CD4-positive, alpha-beta memory T cell (primary cell): ENCODE data around the gene MLPH. TPM values are rescaled to one million over a fixed set of nuclear protein-coding genes. Genes with fewer than 3 reads are reported as not detected.

ENCODE experiments used
- CTCF ChIA-PET: fragments of 350-600 bp; sonication (Branson Sonifier 250); formaldehyde crosslinking; loops from one replicate; lab custom pipeline; 2021; ENCODE audit warnings: inconsistent platforms; ENCODE audit not compliant: partially characterized antibody; lab: Charles Lee
- POLR2A ChIA-PET: fragments of 350-600 bp; sonication (Branson Sonifier 250); formaldehyde crosslinking; loops from one replicate; lab custom pipeline; 2021; ENCODE audit not compliant: partially characterized antibody; lab: Charles Lee
- DNase-seq, 5 donors: peaks; one replicate each; pipeline versions ENCODE4 v3.0.0 to v3.0.0-alpha.2; 2020 to 2022; ENCODE audit warnings: mixed read lengths in 1 of 5
- H3K27ac ChIP-seq: one replicate; pipeline ENCODE4 v1.7.0; 2013; ENCODE audit warnings: low read depth, low read length
- H3K27me3 ChIP-seq: 2 replicates; pipeline ENCODE4 v1.7.0; 2013; ENCODE audit warnings: mild to moderate bottlenecking, low read length, moderate library complexity; ENCODE audit not compliant: insufficient read depth
- H3K36me3 ChIP-seq: 2 replicates; pipeline ENCODE4 v1.7.0; 2013; ENCODE audit warnings: mild to moderate bottlenecking, low read length, moderate library complexity; ENCODE audit not compliant: insufficient read depth
- H3K4me1 ChIP-seq: 2 replicates; pipeline ENCODE4 v1.7.0; 2013; ENCODE audit warnings: mild to moderate bottlenecking, low read length, moderate library complexity; ENCODE audit not compliant: insufficient read depth
- H3K4me3 ChIP-seq, 2 donors: one replicate each; pipeline ENCODE4 v1.7.0; 2013; ENCODE audit warnings: low read length in 2 of 2, mild to moderate bottlenecking in 1 of 2
- H3K9me3 ChIP-seq, 2 donors: one replicate each; pipeline ENCODE4 v1.7.0; 2013; ENCODE audit warnings: low read length in 2 of 2, control low read depth in 1 of 2; ENCODE audit not compliant: control insufficient read depth in 1 of 2
- H3K27ac Mint-ChIP-seq, 7 donors: one replicate each; pipeline ENCODE4 v1.8.0; 2020 to 2021; ENCODE audit warnings: mixed read lengths in 7 of 7, mild to moderate bottlenecking in 6 of 7, inconsistent platforms in 3 of 7, moderate library complexity in 3 of 7
- H3K27me3 Mint-ChIP-seq, 2 donors: one replicate each; pipeline ENCODE4 v1.8.0; 2020 to 2021; ENCODE audit warnings: mixed read lengths in 2 of 2
- H3K36me3 Mint-ChIP-seq, 2 donors: one replicate each; pipeline ENCODE4 v1.8.0; 2020 to 2021; ENCODE audit warnings: mixed read lengths in 2 of 2, inconsistent platforms in 1 of 2, mild to moderate bottlenecking in 1 of 2
- H3K4me1 Mint-ChIP-seq, 4 donors: one replicate each; pipeline ENCODE4 v1.8.0; 2020 to 2021; ENCODE audit warnings: mixed read lengths in 4 of 4, mild to moderate bottlenecking in 1 of 4
- H3K4me3 Mint-ChIP-seq, 8 donors: one replicate each; pipeline ENCODE4 v1.8.0; 2020 to 2021; ENCODE audit warnings: mixed read lengths in 8 of 8, mild to moderate bottlenecking in 7 of 8, moderate library complexity in 6 of 8, inconsistent platforms in 3 of 8
- H3K9me3 Mint-ChIP-seq, 8 donors: one replicate each; pipeline ENCODE4 v1.8.0; 2020 to 2021; ENCODE audit warnings: mixed read lengths in 8 of 8, mild to moderate bottlenecking in 5 of 8, inconsistent platforms in 3 of 8, moderate library complexity in 1 of 8
- intact Hi-C: fragments of 100-400 bp; cut with micrococcal nuclease; formaldehyde crosslinking; loops from one replicate; pipeline ENCODE4 v1.15.1; 2023
- polyA plus RNA-seq, 2 donors: library from polyadenylated mRNA; unstranded; fragments of 300-500 nt; fragmentation: Illumina TruSeq; gene quantifications; one replicate each; pipeline ENCODE4 v1.2.3, GENCODE V29; 2021
- total RNA-seq, 2 experiments: library from RNA; stranded (reverse); gene quantifications; one replicate each; pipeline ENCODE4 v1.2.3, GENCODE V29; 2021

MLPH gene
- total and polyA plus RNA-seq, 4 experiments from 2014 or later: not detected

DNA sequence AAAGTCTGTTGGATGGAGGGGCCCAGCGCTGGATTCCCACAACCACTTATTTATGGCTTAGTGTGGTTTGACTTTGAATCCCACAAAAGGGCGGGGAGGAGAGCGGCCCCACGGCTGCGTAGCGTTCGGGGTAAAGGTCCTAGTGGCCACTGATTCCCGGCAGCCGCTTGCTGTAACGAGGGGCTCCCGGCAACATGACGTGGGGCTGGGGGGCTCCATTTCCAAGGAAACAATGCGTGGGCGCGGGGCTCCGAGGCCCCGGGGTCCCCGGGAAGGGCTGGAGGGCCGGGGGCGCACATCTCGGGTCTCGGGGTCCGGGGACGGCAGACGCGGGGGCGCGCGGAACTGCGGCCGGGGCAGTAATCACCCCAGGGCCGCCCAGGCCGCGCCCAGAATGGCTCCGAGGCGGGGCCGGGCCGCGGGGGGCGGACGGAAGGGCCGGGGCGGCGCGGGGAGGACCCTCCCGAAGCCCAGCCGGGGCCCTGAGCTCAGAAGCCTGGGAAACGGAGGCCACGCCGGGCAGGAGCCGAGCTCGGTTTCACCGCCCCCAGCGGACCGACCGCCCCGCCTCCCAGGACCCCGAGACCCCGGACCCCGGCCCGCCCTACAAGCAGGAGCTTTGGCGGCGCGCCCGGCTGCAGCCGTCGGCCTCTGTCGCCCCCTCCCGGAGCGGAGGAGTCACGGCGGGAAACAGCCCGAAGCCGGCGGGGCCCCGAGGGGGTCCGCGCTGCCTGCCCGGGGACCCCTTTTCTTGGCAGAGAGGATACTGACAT is 11.9 kb upstream of the MLPH start:
- H3K27me3 ChIP-seq: peaks cover 8% of the 10 kb centered on the region
- H3K36me3 Mint-ChIP-seq: no peaks in the 10 kb centered on the region
- peaks cover 0 to 13% (median 4%) of the 10 kb centered on the region in 4 donors for H3K4me1 Mint-ChIP-seq
- POLR2A ChIA-PET: interaction anchor here (1.0 to 4.6 kb wide), 7 partner anchors 33 to 390 kb away, joined by 3 to 71 read pairs (median 7); partner anchors contain the start of gene COPS8
- H3K9me3 ChIP-seq: no peaks in the 10 kb centered on the region
- H3K36me3 ChIP-seq: no peaks in the 10 kb centered on the region
- peak; percentile 63 to 75 (median 69) for DNase-seq
- peak overlapping the region in 6 of 7 donors; percentile 40 to 85 (median 76) for H3K27ac Mint-ChIP-seq
- CTCF ChIA-PET: interaction anchor here (0.7 to 7.7 kb wide), 30 partner anchors 9 to 389 kb away, joined by 3 to 381 read pairs (median 4); partner anchors contain the start of genes COL6A3 and COPS8
- H3K27ac ChIP-seq: peak overlapping the region; percentile 37
- H3K4me3 ChIP-seq: peak overlapping the region in 1 of 2 donors; percentile 64
- no peaks in the 10 kb centered on the region for H3K9me3 Mint-ChIP-seq
- H3K4me3 Mint-ChIP-seq: peak overlapping the region; percentile 84 to 88 (median 87)
- H3K4me1 ChIP-seq: peaks cover 12% of the 10 kb centered on the region
- intact Hi-C loops: loop anchor here (1.0 kb wide), 2 partner anchors 54 to 390 kb away; partner anchors contain the start of gene COPS8
- H3K27me3 Mint-ChIP-seq: peaks cover 3 to 23% of the 10 kb centered on the region in 2 donors

DNA sequence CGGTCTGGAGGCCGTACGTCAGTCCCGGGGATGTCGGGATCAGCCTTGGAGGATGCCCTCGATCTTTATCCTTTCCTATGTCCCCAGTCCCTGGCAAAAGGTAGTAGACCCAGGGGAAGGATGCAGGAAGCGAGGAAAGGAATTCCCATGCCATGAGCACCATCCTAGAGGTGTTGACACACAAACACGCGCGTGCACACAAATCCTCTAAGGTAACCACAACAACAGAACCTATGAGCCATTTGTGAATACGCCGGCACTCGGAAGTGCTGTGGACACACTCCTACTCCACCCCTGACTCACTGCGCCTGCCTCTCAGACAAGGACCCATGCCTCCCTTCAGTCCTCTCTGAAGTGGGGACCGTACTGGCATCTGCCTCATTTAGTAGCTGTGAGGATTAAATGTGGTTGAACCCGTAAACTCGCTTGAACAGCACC is 11.3 kb upstream of the MLPH start:
- H3K4me3 ChIP-seq: peak overlapping the region in 1 of 2 donors; percentile 64
- intact Hi-C loops: loop anchor here (1.0 kb wide), 2 partner anchors 54 to 390 kb away; partner anchors contain the start of gene COPS8
- H3K36me3 ChIP-seq: no peaks in the 10 kb centered on the region
- POLR2A ChIA-PET: interaction anchor here (1.0 to 4.6 kb wide), 7 partner anchors 34 to 390 kb away, joined by 3 to 71 read pairs (median 7); partner anchors contain the start of gene COPS8
- peaks cover 12% of the 10 kb centered on the region for H3K4me1 ChIP-seq
- Mint-ChIP-seq H3K27ac (peak overlapping the region in 4 of 7 donors; percentile 37 to 71 (median 53)), H3K36me3 (no peaks in the 10 kb centered on the region), H3K4me3 (peak overlapping the region; percentile 76 to 86 (median 80)), H3K27me3 (peaks cover 3 to 29% of the 10 kb centered on the region in 2 donors), H3K4me1 (peaks cover 0 to 13% (median 4%) of the 10 kb centered on the region in 4 donors), H3K9me3 (no peaks in the 10 kb centered on the region)
- H3K27ac ChIP-seq: peak overlapping the region; percentile 37
- CTCF ChIA-PET: interaction anchor here (0.7 to 7.7 kb wide), 34 partner anchors 8 to 390 kb away, joined by 3 to 381 read pairs (median 4); partner anchors contain the start of genes COL6A3 and COPS8
- H3K27me3 ChIP-seq: peaks cover 8% of the 10 kb centered on the region
- no peaks in the 10 kb centered on the region for H3K9me3 ChIP-seq
- DNase-seq: peak in 1 of 5 donors; percentile 11

DNA sequence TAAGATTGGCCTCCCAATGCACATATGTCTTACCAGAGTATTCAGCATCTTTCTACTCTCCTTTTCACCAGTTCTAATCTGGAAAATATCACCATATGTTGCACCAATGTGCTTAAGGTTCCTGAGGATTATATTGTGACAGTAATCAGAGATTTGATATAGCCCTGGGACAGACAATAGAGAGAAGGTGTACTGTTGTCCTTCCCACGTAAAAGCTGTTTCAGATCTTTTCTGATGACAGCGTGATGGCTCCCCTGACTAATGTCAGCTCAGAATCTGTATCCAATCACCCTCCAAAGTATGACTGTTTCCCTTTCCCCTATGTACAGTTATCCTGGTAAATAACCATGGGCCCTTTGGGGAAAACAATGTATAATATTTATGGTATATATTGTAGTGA is 9.0 kb upstream of the MLPH start:
- no peak overlapping the region for H3K4me3 Mint-ChIP-seq
- H3K36me3 Mint-ChIP-seq: no peaks in the 10 kb centered on the region
- DNase-seq: no peak
- Histone ChIP-seq H3K27ac (no peak overlapping the region), H3K4me1 (peaks cover 12% of the 10 kb centered on the region), H3K9me3 (no peaks in the 10 kb centered on the region), H3K27me3 (peaks cover 8% of the 10 kb centered on the region), H3K4me3 (no peak overlapping the region), H3K36me3 (no peaks in the 10 kb centered on the region)
- no peaks in the 10 kb centered on the region for H3K9me3 Mint-ChIP-seq
- peaks cover 0 to 13% (median 4%) of the 10 kb centered on the region in 4 donors for H3K4me1 Mint-ChIP-seq
- intact Hi-C loops: no loop called here
- ChIA-PET POLR2A (no interaction called here), CTCF (interaction anchor here (2.8 to 7.7 kb wide), 2 partner anchors 62 to 324 kb away, joined by 9 to 381 read pairs; partner anchors contain the start of gene COL6A3)
- H3K27ac Mint-ChIP-seq: no peak overlapping the region
- peaks cover 9 to 41% of the 10 kb centered on the region in 2 donors for H3K27me3 Mint-ChIP-seq

DNA sequence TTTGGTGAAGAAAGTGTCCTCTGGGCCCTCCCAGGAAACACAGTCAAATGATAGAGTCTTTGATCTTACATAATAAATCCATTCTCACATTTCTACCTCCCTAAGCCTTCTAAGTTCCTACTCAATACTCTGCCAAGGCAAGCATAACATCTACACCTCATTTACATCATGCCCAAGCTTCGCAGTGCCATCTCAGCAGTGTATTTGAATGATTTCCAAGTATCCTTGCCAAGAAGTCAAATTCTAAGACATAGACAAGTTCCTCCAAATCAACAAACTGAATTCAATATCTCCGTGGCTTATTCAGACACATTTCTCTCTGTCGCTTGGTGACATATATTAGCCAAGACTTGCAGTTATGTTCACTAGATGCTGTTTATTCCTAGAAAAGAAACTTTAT is 8.1 kb upstream of the MLPH start:
- CTCF ChIA-PET: interaction anchor here (7.7 kb wide), 1 partner anchor 63 kb away, joined by 381 read pairs; the partner anchor contains the start of gene COL6A3

DNA sequence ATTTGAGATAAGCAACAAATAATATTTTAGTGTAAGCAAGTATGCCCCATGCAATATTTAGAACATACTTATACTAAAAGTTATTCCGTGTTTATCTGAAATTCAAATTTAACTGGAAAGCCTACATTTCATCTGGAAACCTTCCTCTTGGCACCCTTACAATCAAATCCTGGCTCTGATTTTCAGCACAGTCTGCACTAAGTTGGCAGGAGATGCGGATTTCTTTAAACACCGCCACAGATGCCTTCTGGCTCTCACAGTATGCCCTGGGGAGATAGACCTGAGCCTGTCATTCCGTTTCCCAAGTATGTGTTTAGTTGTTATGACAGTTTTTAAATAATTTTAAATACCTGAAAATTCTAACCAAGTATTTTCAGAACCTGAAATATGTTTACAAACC is 7.3 kb upstream of the MLPH start:
- no peaks in the 10 kb centered on the region for H3K36me3 ChIP-seq
- H3K4me3 ChIP-seq: no peak overlapping the region
- CTCF ChIA-PET: interaction anchor here (7.7 kb wide), 1 partner anchor 64 kb away, joined by 381 read pairs; the partner anchor contains the start of gene COL6A3
- peaks cover 8% of the 10 kb centered on the region for H3K27me3 ChIP-seq
- Mint-ChIP-seq H3K27ac (no peak overlapping the region), H3K4me1 (peaks cover 0 to 9% (median 3%) of the 10 kb centered on the region in 4 donors), H3K4me3 (no peak overlapping the region), H3K9me3 (no peaks in the 10 kb centered on the region), H3K27me3 (peaks cover 16 to 51% of the 10 kb centered on the region in 2 donors), H3K36me3 (no peaks in the 10 kb centered on the region)
- no peak overlapping the region for H3K27ac ChIP-seq
- POLR2A ChIA-PET: no interaction called here
- H3K4me1 ChIP-seq: peaks cover 8% of the 10 kb centered on the region
- H3K9me3 ChIP-seq: no peaks in the 10 kb centered on the region
- intact Hi-C loops: no loop called here
- DNase-seq: no peak

More for the DNA sequence above, 8.1 kb upstream of the MLPH start:
- intact Hi-C loops: no loop called here
- Mint-ChIP-seq H3K36me3 (no peaks in the 10 kb centered on the region), H3K27ac (no peak overlapping the region), H3K4me3 (no peak overlapping the region), H3K9me3 (no peaks in the 10 kb centered on the region), H3K4me1 (peaks cover 0 to 13% (median 4%) of the 10 kb centered on the region in 4 donors), H3K27me3 (peaks cover 9 to 46% of the 10 kb centered on the region in 2 donors)
- Histone ChIP-seq H3K4me3 (no peak overlapping the region), H3K4me1 (peaks cover 12% of the 10 kb centered on the region), H3K9me3 (no peaks in the 10 kb centered on the region), H3K36me3 (no peaks in the 10 kb centered on the region), H3K27ac (no peak overlapping the region), H3K27me3 (peaks cover 8% of the 10 kb centered on the region)
- POLR2A ChIA-PET: no interaction called here
- DNase-seq: no peak

DNA sequence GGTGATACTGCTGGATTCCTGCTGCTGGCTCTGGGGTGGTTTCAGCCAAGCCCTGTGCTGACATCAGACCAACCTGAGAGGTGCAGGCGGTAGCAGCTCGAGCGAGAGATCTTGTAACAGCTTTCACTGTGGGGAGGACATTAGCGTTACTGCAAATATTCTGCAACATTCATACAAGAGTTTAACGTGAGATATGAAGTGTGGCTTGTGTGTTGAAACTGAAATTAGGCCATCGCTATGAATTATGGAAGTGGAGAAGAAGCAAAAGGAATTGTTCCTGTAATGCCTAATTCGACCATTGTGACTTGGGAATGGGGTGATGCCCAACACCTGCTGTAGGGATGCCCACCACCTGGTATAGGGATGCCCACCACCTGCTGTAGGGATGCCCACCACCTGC is 6.5 kb upstream of the MLPH start:
- Mint-ChIP-seq H3K27me3 (peaks cover 20 to 56% of the 10 kb centered on the region in 2 donors), H3K27ac (no peak overlapping the region), H3K4me1 (peaks cover 0 to 7% (median 3%) of the 10 kb centered on the region in 4 donors), H3K9me3 (no peaks in the 10 kb centered on the region), H3K4me3 (no peak overlapping the region), H3K36me3 (no peaks in the 10 kb centered on the region)
- DNase-seq: no peak
- H3K27me3 ChIP-seq: peaks cover 8% of the 10 kb centered on the region
- H3K36me3 ChIP-seq: no peaks in the 10 kb centered on the region
- ChIA-PET CTCF (interaction anchor here (2.6 to 7.7 kb wide), 2 partner anchors 59 to 65 kb away, joined by 13 to 381 read pairs; partner anchors contain the start of gene COL6A3), POLR2A (no interaction called here)
- no peak overlapping the region for H3K27ac ChIP-seq
- H3K4me1 ChIP-seq: peaks cover 5% of the 10 kb centered on the region
- no peaks in the 10 kb centered on the region for H3K9me3 ChIP-seq
- intact Hi-C loops: no loop called here
- no peak overlapping the region for H3K4me3 ChIP-seq
